SU-DHL-6 (cell line): ENCODE data around the gene FAM120B.

Source experiments
- CTCF ChIP-seq: fragments of 200-600 bp; sonication (generic); IDR thresholded peaks from one replicate; pipeline ENCODE4 v1.5.1; 2017; ENCODE audit warnings: antibody characterized with exemption, mild to moderate bottlenecking, low read length, moderate library complexity; ENCODE audit not compliant: insufficient read depth, poor library complexity, severe bottlenecking
- EZH2phosphoT487 ChIP-seq: fragments of 200-600 bp; sonication (generic), shearing (Covaris generic); conservative IDR thresholded peaks from 2 replicates; pipeline ENCODE4 v1.6.1; 2018; ENCODE audit warnings: mild to moderate bottlenecking, antibody characterized with exemption, low read length, moderate library complexity, mixed read lengths

- no peak for TF ChIP-seq EZH2phosphoT487
- no peak for TF ChIP-seq CTCF
Measured at GRCh38 chr6:170270984-170271593, 35.5 kb upstream of the FAM120B start.
